GM18873 (cell line): ENCODE results near the gene NRG2.

ENCODE experiments used
- ATAC-seq: cut with Tn5 transposase; IDR thresholded peaks from one replicate; pipeline ENCODE4 v1.9.1; 2021; ENCODE audit warnings: mild to moderate bottlenecking, moderate library complexity, moderate number of reproducible peaks; ENCODE audit not compliant: unreplicated experiment, low FRiP score

NRG2 gene

GRCh38 chr5:139975942-139976341, 67.2 kb downstream of the NRG2 start:
- ATAC-seq: no peak

- ATAC-seq: no peak
These were observed 67.8 kb downstream of the NRG2 start for GRCh38 chr5:139975306-139975705.

- ATAC-seq: no peak
These were observed 68.4 kb downstream of the NRG2 start for GRCh38 chr5:139974661-139975060.

GRCh38 chr5:139971202-139971725, 71.8 kb downstream of the NRG2 start:
- no peak for ATAC-seq

GRCh38 chr5:139969318-139969717, 73.8 kb downstream of the NRG2 start:
- no peak for ATAC-seq

- peak; percentile 69 for ATAC-seq
These were observed 74.4 kb downstream of the NRG2 start for GRCh38 chr5:139968547-139969261.

- ATAC-seq: no peak
These were observed 75.7 kb downstream of the NRG2 start for GRCh38 chr5:139967353-139967752.

- ATAC-seq: no peak
These were observed 76.2 kb downstream of the NRG2 start for GRCh38 chr5:139966856-139967255.

GRCh38 chr5:139964994-139965565, 78.0 kb downstream of the NRG2 start:
- no peak for ATAC-seq

GRCh38 chr5:139964266-139964993, 78.7 kb downstream of the NRG2 start:
- no peak for ATAC-seq

GRCh38 chr5:139962445-139962844, 80.7 kb downstream of the NRG2 start:
- ATAC-seq: no peak

- no peak for ATAC-seq
These were observed 81.5 kb downstream of the NRG2 start for GRCh38 chr5:139961435-139962157.

- ATAC-seq: peak; percentile 87
These were observed 82.2 kb downstream of the NRG2 start for GRCh38 chr5:139960723-139961383.

GRCh38 chr5:139958432-139959148, 84.5 kb downstream of the NRG2 start:
- ATAC-seq: no peak

GRCh38 chr5:139956342-139956741, 86.8 kb downstream of the NRG2 start:
- ATAC-seq: no peak

- ATAC-seq: no peak
These were observed 87.4 kb downstream of the NRG2 start for GRCh38 chr5:139955616-139956273.

GRCh38 chr5:139955053-139955605, 88.0 kb downstream of the NRG2 start:
- no peak for ATAC-seq

GRCh38 chr5:139954462-139954861, 88.6 kb downstream of the NRG2 start:
- no peak for ATAC-seq

GRCh38 chr5:139954022-139954421, 89.1 kb downstream of the NRG2 start:
- ATAC-seq: no peak
